HG02759 (cell line): Measurements from ENCODE around the gene GLRX2.

ENCODE experiments used
- ATAC-seq: cut with Tn5 transposase; IDR thresholded peaks from one replicate; pipeline ENCODE4 v1.9.1; 2021; ENCODE audit warnings: mild to moderate bottlenecking, moderate library complexity; ENCODE audit not compliant: unreplicated experiment

The GLRX2 gene

DNA sequence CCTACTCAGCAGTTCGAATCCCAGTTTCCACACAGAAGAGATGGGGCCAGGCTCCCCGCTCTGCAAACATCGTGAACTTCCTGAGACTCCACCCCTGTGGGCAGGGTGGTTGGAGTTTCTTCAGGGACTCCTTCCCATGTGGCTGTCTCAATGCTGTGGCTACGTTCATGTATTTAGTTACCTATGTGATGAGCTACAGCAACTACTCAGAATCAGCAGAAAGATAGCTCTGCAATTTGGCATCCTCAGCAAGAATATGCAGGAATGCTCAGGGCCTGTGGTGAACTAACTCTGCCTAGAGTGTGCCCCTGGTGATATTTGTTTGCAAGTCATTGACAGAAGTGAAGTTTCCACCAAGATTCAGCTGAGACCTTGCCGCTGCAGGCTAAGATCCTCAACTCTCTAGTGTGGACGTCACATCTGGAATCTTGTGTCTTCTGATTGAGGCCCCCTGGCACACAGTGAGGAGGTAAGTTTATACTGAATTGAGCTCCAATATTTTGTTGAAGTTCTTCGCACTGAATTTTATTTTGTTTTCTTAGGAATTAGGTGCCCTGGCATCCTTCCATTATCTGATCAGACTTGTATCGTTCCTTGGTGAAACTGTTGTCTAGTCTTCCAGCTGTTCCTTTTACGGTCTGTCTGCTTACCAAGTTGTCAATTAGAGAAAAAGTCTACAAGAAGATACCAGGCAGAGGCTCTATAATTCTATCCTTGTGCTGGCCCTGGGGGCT, 8.2 kb upstream of the GLRX2 start:
- no peak for ATAC-seq

DNA sequence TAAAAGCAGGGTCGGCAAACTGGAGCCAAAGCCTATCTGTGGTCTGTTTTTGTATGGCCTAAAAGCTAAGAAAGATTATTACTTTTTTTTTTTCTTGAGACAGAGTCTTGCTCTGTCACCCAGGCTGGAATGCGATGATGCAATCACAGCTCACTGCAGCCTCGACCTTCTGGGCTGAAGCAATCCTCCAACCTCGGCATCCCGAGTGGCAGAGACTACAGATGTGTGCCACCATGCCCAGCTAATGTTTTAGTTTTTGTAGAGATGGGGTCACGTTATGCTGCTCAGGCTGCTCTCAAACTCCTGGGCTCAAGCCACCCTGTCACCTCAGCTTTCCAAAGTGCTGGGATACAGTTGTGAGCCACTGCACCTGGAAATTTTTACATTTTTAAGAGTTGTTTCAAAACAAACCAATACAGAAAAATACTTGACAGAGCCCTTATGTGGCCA, 6.5 kb upstream of the GLRX2 start:
- ATAC-seq: peak; percentile 3

DNA sequence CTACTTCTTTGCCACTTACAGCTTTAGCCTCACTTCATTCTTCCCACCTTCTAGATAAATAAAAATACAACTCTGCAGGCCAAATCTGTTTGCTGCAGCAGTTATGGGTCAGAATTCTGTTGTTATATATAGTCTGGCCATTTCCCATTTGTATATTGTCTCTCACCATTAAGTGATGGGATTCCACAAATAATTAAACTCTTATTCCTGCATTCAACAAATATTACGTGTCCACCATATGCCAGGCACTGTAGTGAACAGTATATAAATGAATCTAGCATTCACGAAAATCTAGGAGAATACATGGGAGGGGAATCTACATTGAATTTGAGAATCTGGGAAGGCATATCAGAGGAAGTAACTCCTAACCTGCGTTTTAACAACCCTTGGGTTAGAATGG, 5.7 kb upstream of the GLRX2 start:
- no peak for ATAC-seq

DNA sequence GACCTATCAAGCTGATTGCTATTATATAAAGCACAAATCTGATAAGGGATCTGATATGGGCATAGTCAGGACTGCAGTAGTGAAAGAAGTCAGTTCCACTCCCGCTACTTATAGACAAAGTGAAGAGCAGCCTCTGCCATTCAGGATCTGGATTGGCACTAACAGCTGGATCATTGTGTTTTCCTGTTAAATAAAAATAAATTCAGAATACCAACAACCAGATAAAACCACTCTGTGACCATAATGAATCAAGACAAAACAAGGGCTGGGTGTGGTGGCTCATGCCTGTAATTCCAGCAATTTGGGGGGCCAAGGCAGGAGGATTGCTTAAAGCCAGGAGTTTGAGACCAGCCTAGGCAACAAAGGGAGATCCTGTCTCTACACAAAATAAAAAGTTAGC, 5.0 kb upstream of the GLRX2 start:
- ATAC-seq: no peak

GRCh38 chr1:193109619-193110018, 4.4 kb upstream of the GLRX2 start:
- no peak for ATAC-seq

- ATAC-seq: no peak
Observed at GRCh38 chr1:193108471-193108870, 3.3 kb upstream of the GLRX2 start.

GRCh38 chr1:193105821-193106177, 585 bp upstream of the GLRX2 start:
- no peak for ATAC-seq

DNA sequence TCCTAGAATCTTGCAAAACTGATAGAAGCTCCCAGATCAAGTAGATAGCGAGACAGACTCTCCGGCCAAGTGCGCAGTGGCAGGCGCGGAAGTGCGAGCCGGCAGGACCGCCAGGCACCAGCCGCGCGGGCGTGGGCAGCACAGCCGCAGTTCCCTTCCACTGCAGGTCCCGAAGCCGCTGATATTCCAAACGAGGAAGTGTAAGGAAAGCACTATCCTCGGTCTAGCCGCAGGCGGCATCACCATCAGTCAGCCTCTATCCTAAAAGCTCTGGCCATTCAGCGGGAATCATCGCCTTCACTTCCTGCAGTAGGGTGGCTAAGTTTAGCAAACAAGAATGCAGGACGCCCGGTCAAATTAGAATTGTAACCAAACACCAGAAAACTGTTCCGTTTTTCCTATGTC, 710 bp downstream of the GLRX2 start:
- ATAC-seq: peak; percentile 36

GRCh38 chr1:193103759-193104501, 1.3 kb downstream of the GLRX2 start:
- ATAC-seq: no peak

GRCh38 chr1:193102662-193103061, 2.6 kb downstream of the GLRX2 start:
- no peak for ATAC-seq

DNA sequence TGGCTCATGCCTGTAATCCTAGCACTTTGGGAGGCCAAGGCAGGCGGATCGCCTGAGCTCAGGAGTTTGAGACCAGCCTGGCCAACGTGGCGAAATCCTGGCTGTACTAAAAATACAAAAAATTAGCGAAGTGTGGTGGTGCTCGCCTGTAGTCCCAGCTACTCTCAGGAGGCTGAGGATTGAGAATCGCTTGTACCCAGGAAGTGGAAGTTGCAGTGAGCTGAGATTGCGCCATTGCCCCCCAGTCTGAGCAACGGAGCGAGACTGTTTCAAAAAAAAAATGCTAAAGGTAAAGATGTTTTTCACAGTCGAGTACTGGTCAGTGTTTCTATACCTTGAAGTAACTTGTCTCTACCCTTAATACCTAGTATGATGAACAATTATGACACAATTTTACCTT, 11.1 kb downstream of the GLRX2 start:
- no peak for ATAC-seq

DNA sequence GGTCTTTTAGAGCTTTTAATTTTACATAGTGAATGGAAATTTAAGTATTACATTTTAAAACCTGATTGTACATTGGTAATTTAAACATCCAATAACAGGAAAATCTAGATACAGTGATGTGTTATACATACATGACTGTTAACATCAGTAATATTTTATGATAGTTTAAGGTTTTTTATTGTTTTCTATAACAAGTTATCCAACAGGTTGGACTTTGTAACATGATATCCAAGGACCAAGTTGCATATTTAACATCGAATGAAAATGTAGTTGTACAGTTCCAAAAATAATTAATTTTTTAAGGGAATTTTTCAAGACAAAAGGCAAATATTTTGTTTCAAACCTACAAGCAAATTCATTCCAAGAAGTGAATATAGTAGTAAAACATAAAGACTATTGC, 14.3 kb downstream of the GLRX2 start:
- no peak for ATAC-seq

GRCh38 chr1:193087893-193088292, 17.3 kb downstream of the GLRX2 start:
- ATAC-seq: no peak

DNA sequence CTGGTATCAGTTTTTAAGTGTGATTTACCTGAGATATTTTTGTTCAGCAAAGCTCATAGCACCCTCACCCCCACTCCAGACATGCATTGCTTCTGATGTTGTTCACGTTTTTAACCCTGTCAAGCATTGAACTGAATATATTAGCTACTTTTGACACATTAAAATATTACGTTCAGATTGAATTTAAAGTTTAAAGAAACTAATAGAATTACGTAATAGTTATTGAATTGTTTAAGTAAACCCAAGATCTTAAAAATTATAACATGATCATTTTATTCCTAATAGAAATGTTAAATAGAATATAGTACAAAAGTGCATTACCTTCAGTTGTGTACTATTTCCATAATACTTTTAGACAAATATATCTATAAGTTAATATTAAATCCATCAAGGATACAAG, 18.9 kb downstream of the GLRX2 start:
- ATAC-seq: no peak

GRCh38 chr1:193085263-193085662, 20.0 kb downstream of the GLRX2 start:
- ATAC-seq: no peak

GRCh38 chr1:193083365-193084088, 21.7 kb downstream of the GLRX2 start:
- peak; percentile 97 for ATAC-seq

GRCh38 chr1:193079187-193079586, 26.0 kb downstream of the GLRX2 start:
- no peak for ATAC-seq

GRCh38 chr1:193077991-193078390, 27.2 kb downstream of the GLRX2 start:
- no peak for ATAC-seq

DNA sequence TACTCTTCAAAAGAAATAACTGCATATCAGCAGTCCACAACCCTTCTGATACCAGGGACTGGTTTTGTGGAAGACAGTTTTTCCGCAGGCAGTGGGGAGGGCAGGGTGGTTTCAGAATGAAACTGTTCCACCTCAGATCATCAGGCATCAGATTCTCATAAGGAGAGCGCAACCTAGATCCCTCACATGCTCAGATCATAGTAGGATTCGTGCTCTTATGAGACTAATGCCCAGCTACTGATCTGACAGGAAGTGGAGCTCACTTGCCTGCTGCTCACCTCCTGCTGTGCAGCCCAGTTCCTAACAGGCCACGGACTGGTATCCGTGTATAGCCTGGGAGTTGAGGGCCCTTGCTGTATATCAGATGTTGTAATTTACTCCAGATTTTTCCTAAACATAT, 34.3 kb downstream of the GLRX2 start:
- no peak for ATAC-seq

DNA sequence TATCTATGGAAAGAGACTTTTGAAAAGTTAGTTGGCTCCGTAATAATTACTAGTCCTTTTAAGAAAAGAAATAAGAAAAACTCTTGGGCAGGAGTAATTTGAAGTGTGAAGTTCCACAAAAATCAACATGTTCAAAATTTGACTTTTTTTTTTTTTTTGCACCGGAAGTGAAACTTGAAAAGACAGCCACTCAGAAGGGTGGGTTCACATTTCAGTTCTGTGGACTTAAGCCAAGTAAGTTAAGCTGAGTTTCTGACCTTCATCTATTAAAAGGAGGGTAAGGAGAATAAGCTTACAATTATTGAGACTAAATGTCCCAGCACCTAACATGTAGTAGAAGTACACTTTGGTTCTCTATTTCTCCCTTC, 34.8 kb downstream of the GLRX2 start:
- peak; percentile 46 for ATAC-seq

DNA sequence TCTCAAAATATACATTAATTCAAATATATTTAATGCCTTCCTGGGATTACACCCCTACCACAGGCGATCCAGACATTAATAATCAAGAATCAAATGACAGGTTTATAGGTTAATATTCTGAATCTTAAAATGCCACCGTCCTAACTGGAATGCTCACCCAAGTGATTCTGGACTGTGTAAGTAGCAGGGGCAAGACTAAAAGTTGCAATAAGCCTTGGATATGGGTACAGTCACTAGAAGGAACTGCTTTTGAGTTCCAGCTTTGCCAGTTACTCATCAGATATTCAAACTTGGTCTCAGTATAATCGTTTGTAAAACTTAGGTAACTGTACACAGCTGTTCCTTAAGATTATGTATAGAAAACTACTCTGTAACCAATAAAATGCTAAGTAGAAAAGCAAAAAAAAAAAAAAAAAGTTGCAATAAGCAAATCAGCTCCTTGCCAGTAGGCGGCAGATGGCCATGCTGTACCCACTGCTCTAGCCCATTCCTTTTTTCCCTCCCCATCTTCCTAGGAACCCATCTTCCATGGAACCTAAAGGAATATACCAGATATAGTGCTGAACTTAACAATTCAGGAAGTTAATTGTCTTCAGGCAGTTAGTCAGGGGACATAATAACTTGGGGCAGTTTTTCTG, 35.3 kb downstream of the GLRX2 start:
- peak; percentile 45 for ATAC-seq
